Fibroblast of mammary gland (primary cell): ENCODE data around the gene KDM2B.

Source experiments
- DNase-seq: peaks from one replicate; pipeline ENCODE4 v3.0.0-alpha.2; 2010; ENCODE audit warnings: low read depth
- H3K4me3 ChIP-seq: 2 replicates; pipeline ENCODE4 v1.5.1; 2011; ENCODE audit warnings: low read depth, mild to moderate bottlenecking, low read length, moderate library complexity; ENCODE audit not compliant: control insufficient read depth
- TF ChIP-seq, protein P1 (sequence below): conservative IDR thresholded peaks from 2 replicates; pipeline ENCODE4 v1.5.1; 2011; ENCODE audit warnings: low read depth, low read length, inconsistent platforms; ENCODE audit not compliant: control insufficient read depth, insufficient read depth

Gene KDM2B

DNA sequence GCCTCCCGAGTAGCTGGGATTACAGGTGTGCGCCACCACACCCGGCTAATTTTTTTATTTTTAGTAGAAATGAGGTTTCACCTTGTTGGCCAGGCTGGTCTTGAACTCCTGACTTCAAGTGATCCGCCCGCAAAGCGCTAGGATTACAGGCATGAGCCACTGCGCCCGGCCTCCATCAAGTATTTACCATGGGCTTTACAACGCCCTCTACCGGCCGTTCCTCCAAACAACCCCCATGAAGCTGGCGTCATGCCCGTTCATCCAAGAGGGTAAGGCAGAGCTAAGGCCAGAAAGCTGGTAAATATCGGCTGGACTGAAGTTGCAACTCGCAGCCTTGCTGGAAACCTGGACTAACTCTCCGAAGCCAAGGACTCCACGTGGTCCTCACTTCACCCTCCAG lies 139.3 kb downstream of the KDM2B start:
- TF ChIP-seq, protein P1, sequence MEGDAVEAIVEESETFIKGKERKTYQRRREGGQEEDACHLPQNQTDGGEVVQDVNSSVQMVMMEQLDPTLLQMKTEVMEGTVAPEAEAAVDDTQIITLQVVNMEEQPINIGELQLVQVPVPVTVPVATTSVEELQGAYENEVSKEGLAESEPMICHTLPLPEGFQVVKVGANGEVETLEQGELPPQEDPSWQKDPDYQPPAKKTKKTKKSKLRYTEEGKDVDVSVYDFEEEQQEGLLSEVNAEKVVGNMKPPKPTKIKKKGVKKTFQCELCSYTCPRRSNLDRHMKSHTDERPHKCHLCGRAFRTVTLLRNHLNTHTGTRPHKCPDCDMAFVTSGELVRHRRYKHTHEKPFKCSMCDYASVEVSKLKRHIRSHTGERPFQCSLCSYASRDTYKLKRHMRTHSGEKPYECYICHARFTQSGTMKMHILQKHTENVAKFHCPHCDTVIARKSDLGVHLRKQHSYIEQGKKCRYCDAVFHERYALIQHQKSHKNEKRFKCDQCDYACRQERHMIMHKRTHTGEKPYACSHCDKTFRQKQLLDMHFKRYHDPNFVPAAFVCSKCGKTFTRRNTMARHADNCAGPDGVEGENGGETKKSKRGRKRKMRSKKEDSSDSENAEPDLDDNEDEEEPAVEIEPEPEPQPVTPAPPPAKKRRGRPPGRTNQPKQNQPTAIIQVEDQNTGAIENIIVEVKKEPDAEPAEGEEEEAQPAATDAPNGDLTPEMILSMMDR = no peak
- peak; percentile 33 for DNase-seq
- no peak overlapping the region for H3K4me3 ChIP-seq

DNA sequence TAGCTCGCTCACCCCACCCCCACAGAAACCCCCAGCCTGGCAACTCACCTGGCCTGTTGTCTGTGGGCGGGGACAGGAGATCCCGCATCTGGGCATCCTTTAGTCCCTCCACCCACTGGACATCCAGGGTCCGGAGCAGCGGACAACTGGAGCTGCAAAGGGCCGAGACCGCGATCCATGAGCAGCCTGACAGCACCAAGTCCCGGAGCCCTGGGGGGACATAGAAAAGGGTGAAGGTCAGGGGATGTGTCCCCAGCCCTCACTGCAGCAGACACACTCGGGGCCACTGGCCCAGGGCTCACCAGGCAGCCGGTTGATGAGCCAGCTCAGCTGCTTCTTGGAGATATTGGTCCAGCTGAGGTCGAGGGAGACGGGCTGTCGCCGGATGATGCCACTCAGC lies 140.1 kb downstream of the KDM2B start:
- no peak for DNase-seq
- no peak overlapping the region for H3K4me3 ChIP-seq
- TF ChIP-seq, protein P1 = no peak

DNA sequence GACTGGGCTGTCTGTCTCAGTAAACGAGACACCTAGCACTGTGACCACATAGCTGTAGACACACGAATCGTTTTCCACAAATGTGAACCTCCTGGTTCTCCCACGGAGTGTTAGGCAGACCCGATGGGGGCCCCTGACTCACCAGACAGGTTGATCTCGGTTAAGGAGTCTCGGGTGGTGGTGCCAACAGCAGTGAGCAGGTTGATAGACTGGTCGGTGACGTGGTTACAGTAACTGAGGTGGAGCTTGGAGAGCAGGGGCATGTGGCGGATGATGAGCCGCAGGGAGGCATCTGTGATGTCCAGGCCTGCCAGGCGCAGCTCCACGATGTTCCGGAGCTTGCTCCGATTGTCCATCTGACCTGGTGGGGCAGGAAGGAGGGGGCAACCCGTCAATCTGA lies 141.1 kb downstream of the KDM2B start:
- DNase-seq = no peak
- TF ChIP-seq, protein P1 = no peak
- H3K4me3 ChIP-seq = no peak overlapping the region

DNA sequence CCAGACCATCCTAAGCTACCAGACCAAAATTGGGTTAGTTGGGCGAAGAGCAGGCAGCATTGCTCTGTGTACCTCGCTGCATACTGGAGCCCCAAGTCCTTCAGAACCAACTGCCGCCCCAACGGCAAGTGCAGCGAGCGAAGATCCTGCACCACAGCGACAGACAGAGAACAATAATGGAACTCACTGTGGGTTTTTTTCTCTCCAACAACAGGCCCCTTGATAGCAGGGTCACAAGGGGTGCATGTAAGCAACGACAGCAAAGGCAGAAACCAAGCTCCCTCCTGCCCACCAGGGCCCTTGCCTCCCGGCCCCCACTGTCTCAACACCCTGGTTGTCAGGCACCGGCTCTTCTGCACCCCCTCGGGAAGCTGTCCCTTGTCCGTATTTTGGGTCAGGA lies 141.9 kb downstream of the KDM2B start:
- no peak overlapping the region for H3K4me3 ChIP-seq
- TF ChIP-seq, protein P1 = no peak
- no peak for DNase-seq

DNA sequence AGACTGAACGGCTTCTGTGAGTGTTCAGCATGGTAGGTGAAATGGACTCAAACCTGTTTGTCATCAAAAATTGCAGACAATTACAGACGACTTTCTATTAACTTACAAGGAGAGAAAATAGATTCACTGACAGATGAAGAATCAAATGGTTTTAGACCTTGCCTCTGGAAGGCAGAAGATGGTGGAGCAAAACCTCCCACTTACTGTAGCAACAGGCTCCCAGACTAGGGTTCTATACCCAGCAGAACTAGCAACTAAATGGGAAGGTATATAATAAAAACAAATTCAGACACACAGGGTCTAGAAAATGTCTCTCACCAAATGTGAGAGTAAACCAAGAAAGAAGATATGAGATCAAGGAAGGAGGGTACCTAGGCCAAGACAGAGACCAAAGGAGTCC lies 144.1 kb downstream of the KDM2B start:
- TF ChIP-seq, protein P1 = no peak

DNA sequence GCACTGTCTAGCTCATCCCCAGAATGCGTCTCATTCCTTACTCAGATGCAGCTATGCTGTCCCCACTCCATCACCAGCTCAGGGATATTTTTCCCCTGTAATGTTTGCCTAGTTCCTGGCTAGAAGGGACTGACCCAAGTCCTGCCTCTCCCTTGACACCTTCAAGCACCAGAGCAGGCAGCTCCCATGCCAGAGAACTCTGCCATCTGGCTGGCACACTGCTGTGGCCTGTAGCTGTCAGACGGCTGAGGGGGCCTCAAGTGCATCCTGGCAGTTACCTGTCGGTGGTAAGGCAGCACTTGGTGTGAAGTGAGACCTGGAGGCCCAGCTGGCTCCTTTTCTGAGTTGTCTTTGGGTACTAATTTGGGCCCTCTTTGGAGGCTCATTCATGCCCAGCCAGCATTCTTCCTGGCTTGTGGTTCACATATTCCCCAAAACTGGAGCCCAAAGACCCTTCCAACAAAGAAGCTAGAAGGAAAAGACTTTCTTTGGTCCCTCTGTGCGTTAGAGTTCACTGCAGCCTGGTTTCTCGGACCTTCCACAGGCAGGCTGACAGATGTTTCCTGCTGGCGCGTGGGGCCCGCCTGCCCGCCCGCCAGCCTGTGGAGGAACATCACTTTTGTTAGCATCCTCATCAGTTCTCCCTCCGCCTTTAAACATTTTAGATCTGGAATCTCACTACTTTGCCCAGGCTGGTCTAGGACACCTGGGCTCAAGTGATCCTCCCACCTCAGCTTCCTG lies 147.9 kb downstream of the KDM2B start:
- TF ChIP-seq, protein P1 = no peak
- H3K4me3 ChIP-seq = no peak overlapping the region
- DNase-seq = no peak

More for the DNA sequence above, 144.1 kb downstream of the KDM2B start:
- no peak overlapping the region for H3K4me3 ChIP-seq
- no peak for DNase-seq

DNA sequence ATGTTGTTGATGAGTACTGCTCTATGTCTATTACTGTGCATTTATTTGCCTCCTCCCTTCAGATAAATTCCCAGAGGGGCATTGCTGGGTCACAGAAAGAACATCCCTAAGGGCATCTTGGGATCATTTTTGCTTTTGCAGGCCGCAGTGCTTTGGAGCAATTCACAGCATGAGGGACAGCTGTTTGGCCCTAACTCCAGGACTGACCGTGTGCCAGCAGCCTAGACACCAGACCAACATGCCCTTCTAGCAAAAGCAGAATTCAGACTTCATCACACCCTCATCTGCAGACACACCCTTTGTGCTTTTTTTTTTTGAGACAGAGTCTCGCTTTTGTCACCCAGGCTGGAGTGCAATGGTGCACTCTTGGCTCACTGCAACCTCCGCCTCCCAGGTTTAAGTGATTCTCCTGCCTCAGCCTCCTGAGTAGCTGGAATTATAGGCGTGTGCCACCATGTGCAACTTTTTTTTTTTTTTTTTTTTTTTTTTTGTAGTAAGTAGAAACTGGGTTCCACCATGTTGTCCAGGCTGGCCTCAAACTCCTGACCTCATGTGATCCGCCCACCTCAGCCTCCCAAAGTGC lies 149.9 kb downstream of the KDM2B start:
- TF ChIP-seq, protein P1 = no peak

More for the DNA sequence above, 149.9 kb downstream of the KDM2B start:
- H3K4me3 ChIP-seq = no peak overlapping the region
- DNase-seq = no peak
